Measurements from ENCODE around the gene GCNT2.
"Not testable (repeated sequence)": the region's sequence is repeated elsewhere in the genome, so short reads cannot be mapped to it uniquely, and the experiment has no call there.

The GCNT2 gene

DNA sequence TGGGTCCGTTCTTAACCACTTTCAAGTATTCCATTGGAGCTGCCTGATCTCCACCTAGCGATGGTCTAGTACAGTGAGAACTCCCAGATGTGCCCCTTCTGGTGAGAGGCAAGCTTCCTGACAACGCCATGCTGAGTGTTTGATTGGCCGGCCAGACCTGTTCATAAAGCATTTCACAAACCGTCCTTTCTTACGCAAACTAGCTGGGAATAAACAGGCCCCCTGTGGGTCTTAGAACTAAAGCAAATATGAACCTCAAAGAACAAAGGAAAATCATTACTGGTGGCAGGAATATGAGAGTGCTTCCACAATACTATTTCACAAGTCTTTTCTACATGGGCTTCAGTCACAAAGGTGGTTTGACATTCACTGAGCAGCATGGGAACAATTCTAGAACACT lies 15.6 kb upstream of the GCNT2 start:
- H3K27me3 Mint-ChIP-seq = peaks cover 23% of the 10 kb centered on the region
- no peak overlapping the region for H3K27ac Mint-ChIP-seq
- H3K9me3 Mint-ChIP-seq = no peaks in the 10 kb centered on the region
- ATAC-seq = no peak
- no peaks in the 10 kb centered on the region for H3K36me3 Mint-ChIP-seq
- no peak overlapping the region for H3K4me3 Mint-ChIP-seq
- H3K4me1 Mint-ChIP-seq = peaks cover 8% of the 10 kb centered on the region

DNA sequence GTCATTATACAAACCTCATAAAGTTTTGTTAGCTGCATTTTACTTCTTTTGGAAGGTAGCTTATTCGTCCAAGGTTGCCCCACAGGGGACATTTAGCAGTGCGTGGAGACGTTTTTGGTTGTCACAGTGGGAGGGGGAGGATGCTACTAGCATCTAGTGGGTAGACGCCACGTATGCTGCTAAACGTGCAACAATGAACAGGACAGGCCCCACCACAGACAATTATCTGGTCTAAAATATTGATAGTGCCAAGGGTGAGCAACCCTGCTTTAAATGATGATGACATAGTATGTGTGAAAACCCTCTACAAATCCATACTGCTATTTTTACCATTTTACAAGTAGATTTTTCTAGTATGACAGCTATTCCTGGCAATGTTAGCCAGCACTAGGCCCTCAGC lies 13.9 kb upstream of the GCNT2 start:
- no peak for ATAC-seq
- Mint-ChIP-seq H3K4me1 (peaks cover 12% of the 10 kb centered on the region), H3K4me3 (no peak overlapping the region), H3K27ac (no peak overlapping the region), H3K27me3 (peaks cover 9% of the 10 kb centered on the region), H3K36me3 (no peaks in the 10 kb centered on the region), H3K9me3 (no peaks in the 10 kb centered on the region)

DNA sequence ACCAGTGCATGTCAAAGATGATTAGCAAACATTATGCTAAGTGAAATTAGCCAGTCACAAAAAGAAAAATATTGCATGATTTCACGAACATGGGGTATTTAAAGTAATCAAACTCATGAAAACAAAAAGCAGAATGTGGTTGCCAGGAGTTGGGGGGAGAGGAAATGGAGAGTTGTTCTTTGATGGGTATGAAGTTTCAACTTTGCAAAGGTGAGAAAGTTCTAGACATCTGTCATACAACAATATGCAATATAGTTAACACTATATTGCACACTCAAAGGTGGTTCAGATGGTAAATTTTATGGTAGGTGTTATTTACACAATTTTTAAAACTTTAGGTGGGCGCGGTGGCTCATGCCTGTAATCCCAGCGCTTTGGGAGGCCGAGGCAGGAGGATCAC lies 13.4 kb upstream of the GCNT2 start:
- H3K27ac Mint-ChIP-seq = no peak overlapping the region
- no peaks in the 10 kb centered on the region for H3K36me3 Mint-ChIP-seq
- ATAC-seq = no peak
- H3K9me3 Mint-ChIP-seq = no peaks in the 10 kb centered on the region
- peaks cover 12% of the 10 kb centered on the region for H3K4me1 Mint-ChIP-seq
- H3K4me3 Mint-ChIP-seq = no peak overlapping the region
- peaks cover 5% of the 10 kb centered on the region for H3K27me3 Mint-ChIP-seq

DNA sequence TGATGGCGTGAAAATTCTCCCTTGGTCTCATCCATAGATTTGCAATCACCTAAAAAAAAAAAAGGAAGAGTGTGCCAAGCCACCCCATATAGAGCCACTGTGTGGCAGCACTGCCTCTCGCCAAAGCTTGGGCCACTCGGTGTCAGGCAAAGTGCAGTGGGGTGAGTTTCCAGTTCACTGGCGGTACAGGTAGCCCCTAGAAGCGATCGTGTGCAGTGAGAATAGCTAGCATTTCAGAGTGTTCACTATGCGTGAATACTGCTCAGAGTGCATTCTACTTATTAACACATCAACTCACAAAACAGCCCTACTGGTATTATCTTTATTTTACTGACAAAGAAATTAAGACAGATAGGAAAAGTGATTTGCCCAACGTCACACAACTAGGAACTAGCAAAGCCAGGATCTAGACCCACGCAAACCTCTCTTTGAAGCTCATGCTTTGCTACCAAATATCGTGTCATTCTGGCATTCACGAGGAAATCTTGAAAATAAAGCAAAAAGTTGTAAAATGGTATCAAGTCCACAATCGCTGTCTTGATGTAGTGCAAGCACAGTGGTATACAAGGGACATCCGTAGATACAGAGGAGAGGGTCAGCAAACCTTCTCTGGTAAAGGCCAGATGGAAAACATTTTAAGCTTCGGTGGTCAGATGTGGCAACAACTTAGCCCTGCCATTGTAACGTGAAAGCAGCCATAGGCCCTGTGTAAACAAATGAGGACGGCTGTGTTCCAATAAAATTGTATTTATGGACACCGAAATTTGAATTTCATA lies 10.4 kb upstream of the GCNT2 start:
- H3K9me3 Mint-ChIP-seq = no peaks in the 10 kb centered on the region
- ATAC-seq = peak; percentile 94
- peak overlapping the region; percentile 3 for H3K4me3 Mint-ChIP-seq
- no peak overlapping the region for H3K27ac Mint-ChIP-seq
- H3K4me1 Mint-ChIP-seq = peaks cover 12% of the 10 kb centered on the region
- no peaks in the 10 kb centered on the region for H3K36me3 Mint-ChIP-seq
- no peaks in the 10 kb centered on the region for H3K27me3 Mint-ChIP-seq

DNA sequence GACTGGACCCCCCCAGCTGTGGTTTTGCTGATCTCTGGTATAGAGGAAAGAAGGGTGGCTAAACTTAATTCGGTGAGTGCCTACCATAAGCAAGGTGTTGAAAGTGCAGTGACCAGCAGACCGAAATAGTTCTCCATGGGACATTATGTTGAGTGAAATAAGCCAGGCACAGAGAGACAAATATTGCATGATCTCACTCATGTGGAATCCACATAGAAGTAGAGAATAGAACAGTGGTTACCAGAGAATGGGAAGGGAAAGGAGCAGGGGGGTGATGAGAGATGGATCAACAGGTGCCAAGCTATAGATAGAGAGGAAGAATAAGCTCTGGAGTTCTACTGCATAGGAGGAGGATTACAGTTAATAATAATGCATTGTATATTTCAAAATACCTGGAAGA lies 9.7 kb upstream of the GCNT2 start:
- Mint-ChIP-seq H3K36me3 (no peaks in the 10 kb centered on the region), H3K27me3 (no peaks in the 10 kb centered on the region), H3K9me3 (no peaks in the 10 kb centered on the region), H3K4me1 (peaks cover 12% of the 10 kb centered on the region), H3K4me3 (no peak overlapping the region), H3K27ac (no peak overlapping the region)
- ATAC-seq = no peak

DNA sequence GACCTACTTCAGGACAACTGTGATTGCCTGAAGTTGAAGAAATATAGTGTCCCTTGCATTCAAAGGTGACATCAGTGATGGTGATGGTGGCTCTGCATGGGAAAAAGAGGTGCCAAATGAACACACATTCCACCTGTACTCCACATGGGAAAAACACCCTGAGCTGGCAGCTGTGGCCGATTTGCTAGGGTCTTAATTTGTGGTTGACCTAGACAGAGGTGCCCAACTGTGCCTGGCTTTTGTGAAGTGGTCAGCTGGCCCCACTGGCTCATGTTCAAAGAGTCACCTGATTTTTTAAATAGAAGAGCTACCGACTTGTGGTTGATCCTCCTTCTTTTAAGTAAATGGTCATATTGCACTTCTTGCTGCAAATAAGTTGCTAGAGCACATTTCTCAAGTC lies 7.6 kb upstream of the GCNT2 start:
- no peak overlapping the region for H3K27ac Mint-ChIP-seq
- H3K4me1 Mint-ChIP-seq = peaks cover 14% of the 10 kb centered on the region
- H3K4me3 Mint-ChIP-seq = no peak overlapping the region
- no peaks in the 10 kb centered on the region for H3K9me3 Mint-ChIP-seq
- no peaks in the 10 kb centered on the region for H3K27me3 Mint-ChIP-seq
- no peak for ATAC-seq
- no peaks in the 10 kb centered on the region for H3K36me3 Mint-ChIP-seq

DNA sequence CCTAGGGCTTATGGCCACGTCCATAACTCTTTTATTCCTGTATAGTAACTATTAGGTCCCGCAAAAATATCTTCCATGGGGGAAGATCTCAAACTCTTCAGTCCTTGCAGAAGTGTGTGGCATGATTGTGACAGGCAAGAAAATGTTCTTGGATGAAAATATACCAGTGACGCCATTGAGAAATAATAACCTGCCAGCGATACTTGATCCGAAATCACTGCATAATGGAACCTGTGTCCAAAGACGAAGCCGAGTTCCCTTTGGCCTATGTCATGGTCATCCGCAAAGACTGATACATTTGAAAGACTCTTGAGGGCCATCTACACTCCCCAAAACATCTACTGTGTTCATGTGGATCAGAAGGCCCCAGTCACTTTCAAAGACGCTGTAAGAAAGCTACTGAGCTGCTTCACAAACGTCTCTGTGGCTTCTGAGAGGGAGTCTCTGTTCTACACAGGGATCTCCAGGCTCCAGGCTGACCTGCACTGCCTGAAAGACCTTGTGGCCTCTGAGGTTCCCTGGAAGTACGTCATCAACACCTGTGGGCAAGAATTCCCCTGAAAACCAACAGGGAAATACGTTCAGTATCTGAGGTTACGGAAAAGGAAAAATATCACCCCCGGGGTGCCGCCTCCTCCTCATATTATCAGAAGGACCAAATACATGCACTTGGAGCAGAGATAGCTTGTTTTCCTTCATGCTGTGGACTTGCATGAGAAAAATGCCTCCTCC lies 6.9 kb upstream of the GCNT2 start:
- Mint-ChIP-seq H3K36me3 (no peaks in the 10 kb centered on the region), H3K27me3 (no peaks in the 10 kb centered on the region), H3K4me1 (peaks cover 19% of the 10 kb centered on the region), H3K9me3 (no peaks in the 10 kb centered on the region), H3K4me3 (no peak overlapping the region), H3K27ac (no peak overlapping the region)
- ATAC-seq = peak; percentile 47

DNA sequence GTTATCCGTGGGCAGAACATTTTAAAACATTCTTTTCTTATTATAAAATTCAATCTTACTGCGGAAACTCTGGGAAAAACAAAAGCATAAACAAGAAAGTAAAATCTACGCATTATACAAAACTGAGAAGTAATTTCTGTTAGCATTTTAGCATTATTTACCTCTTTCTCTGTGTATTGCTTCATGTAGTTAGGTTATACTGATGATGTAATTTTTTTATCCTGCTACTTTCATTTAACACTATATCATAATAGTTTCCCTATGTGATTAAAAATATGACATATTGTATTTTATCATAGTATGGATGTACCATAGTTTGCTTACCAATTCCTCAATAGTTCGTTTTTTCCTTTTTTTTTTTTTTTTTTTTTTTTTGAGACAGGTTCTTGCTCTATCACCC lies 4.2 kb upstream of the GCNT2 start:
- H3K4me3 Mint-ChIP-seq = no peak overlapping the region
- H3K4me1 Mint-ChIP-seq = peaks cover 15% of the 10 kb centered on the region
- no peak for ATAC-seq

DNA sequence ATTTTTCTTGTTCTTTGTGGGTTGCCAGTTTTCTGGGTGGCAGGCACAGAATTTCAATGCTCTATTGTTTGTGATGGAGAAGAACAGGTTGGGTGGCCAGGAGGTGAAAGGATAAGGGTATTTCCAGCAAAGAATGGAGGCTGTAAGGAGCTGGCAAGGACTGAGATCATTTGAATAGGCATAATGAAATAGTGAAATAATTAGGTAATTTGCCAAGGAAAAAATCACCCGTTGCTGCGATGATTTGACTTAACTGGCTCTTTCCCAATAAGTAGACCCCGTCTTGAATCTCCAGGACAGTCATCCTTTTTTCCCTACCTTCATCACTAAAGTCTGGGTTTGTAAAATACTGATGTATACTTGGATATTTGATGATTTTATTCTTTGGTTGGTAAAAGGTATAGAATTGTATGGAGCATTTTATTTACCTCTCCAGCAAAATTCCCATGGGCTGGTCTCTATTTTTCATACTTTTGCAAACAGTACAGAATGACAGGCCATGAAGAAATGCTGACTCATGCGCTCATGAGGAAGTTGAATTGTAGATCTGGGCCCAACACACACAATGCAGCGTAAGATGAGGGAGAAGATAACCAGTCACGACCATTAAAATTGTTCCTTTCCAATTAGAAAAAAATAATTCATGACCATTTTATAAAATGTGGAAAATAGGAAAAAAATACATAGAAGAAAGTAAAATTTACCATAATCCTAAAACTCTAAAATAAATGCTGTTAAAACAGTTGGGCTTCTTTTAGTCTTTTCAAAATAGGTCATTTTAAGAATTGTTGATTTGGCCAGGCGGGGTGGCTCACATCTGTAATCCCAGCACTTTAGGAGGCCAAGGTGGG lies 2.4 kb upstream of the GCNT2 start:
- H3K27ac Mint-ChIP-seq = peak overlapping the region; percentile 30
- H3K27me3 Mint-ChIP-seq = no peaks in the 10 kb centered on the region
- H3K36me3 Mint-ChIP-seq = no peaks in the 10 kb centered on the region
- ATAC-seq = no peak
- peaks cover 20% of the 10 kb centered on the region for H3K4me1 Mint-ChIP-seq
- H3K9me3 Mint-ChIP-seq = no peaks in the 10 kb centered on the region
- no peak overlapping the region for H3K4me3 Mint-ChIP-seq

More for the DNA sequence above, 4.2 kb upstream of the GCNT2 start:
- H3K27me3 Mint-ChIP-seq = no peaks in the 10 kb centered on the region
- H3K9me3 Mint-ChIP-seq = no peaks in the 10 kb centered on the region
- no peaks in the 10 kb centered on the region for H3K36me3 Mint-ChIP-seq
- no peak overlapping the region for H3K27ac Mint-ChIP-seq

DNA sequence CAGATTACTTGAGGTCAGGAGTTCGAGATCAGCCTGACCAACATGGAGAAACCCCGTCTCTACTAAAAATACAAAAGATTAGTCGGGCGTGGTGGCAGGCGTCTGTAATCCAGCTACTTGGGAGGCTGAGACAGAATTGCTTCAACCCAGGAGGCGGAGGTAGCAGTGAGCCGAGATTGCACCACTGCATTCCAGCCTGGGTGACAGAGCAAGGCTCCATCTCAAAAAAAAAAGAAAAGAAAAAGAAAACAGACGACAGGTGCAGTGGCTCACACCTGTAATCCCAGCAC lies 1.8 kb upstream of the GCNT2 start:
- H3K27ac Mint-ChIP-seq = peak overlapping the region; percentile 30
- H3K4me1 Mint-ChIP-seq = peaks cover 23% of the 10 kb centered on the region
- not testable (repeated sequence) for H3K36me3 Mint-ChIP-seq, H3K27me3 Mint-ChIP-seq, ATAC-seq, H3K9me3 Mint-ChIP-seq
- peak overlapping the region; percentile 31 for H3K4me3 Mint-ChIP-seq

DNA sequence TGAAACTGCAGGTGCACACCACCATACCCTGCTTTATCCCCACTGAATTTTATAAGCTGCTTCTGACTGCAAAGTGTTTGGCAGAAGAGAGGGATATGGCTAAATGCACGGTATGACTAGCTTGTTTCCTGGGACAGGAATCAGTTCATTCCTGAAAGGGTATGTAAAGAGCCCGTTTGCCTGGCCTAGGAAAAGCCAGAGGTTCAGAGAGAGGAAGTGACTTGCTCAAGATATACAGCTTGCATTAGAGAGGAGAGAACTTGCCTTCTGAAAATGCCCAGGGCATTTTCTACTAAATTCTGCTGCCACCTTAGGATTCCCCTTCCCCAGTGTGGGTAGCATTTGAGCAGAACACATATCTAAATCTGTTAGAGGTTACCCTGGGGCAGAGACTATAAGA lies 683 bp upstream of the GCNT2 start:
- no peaks in the 10 kb centered on the region for H3K9me3 Mint-ChIP-seq
- peak overlapping the region; percentile 67 for H3K27ac Mint-ChIP-seq
- no peak overlapping the region for H3K4me3 Mint-ChIP-seq
- H3K4me1 Mint-ChIP-seq = peaks cover 32% of the 10 kb centered on the region
- no peaks in the 10 kb centered on the region for H3K36me3 Mint-ChIP-seq
- peak; percentile 49 for ATAC-seq
- no peaks in the 10 kb centered on the region for H3K27me3 Mint-ChIP-seq

DNA sequence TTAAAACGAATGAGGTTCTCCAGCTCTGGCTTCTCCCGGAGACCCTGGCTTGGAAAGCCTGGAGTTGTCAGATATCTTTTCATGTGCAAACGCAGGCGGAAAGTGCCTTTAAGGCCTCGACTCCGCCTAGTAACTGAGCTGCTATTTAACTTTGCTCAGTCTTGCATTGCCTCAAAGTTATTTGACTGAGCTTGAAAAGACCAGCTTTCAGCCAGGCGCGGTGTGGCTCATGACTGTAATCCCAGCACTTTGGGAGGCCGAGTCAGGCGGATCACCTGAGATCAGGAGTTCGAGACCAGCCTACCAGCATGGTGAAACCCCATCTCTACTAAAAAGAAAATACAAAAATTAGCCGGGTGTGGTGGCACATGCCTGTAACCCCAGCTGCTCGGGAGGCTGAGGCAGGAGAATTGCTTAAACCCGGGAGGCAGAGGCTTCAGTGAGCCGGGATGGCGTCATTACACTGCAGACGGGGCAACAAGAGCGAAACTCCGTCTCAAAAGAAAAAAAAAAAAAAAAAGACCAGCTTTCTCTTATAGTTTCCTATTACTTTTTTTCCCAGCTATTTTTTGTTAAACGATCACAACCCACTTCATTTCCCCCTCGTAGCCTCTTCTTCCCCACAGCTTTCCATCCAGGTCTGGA lies 1.9 kb downstream of the GCNT2 start:
- no peak overlapping the region for H3K27ac Mint-ChIP-seq

DNA sequence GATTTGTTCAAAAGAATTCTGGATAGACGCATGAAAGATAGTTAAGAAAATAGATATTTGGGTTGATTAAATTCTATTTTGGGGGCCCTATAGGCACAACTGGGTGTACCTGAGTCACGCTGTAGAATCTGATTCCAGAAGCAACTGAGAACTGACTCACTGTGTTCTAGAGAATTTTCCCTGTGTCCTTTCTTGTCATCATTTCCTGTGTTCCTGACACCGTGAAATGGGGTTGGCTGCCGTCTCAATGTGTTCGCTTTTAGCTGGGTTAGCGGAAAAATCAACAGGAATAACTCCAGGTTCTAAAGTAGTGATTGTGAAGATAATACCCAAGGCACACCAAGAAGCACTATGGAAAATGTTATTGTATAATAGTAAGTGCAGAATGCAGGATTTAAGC lies 5.0 kb downstream of the GCNT2 start:
- Mint-ChIP-seq H3K27me3 (no peaks in the 10 kb centered on the region), H3K27ac (no peak overlapping the region), H3K4me3 (no peak overlapping the region), H3K36me3 (no peaks in the 10 kb centered on the region), H3K9me3 (no peaks in the 10 kb centered on the region), H3K4me1 (peaks cover 34% of the 10 kb centered on the region)
- no peak for ATAC-seq

More for the DNA sequence above, 1.9 kb downstream of the GCNT2 start:
- Mint-ChIP-seq H3K4me1 (peaks cover 40% of the 10 kb centered on the region), H3K36me3 (no peaks in the 10 kb centered on the region), H3K27me3 (no peaks in the 10 kb centered on the region), H3K9me3 (no peaks in the 10 kb centered on the region), H3K4me3 (no peak overlapping the region)
- ATAC-seq = no peak

DNA sequence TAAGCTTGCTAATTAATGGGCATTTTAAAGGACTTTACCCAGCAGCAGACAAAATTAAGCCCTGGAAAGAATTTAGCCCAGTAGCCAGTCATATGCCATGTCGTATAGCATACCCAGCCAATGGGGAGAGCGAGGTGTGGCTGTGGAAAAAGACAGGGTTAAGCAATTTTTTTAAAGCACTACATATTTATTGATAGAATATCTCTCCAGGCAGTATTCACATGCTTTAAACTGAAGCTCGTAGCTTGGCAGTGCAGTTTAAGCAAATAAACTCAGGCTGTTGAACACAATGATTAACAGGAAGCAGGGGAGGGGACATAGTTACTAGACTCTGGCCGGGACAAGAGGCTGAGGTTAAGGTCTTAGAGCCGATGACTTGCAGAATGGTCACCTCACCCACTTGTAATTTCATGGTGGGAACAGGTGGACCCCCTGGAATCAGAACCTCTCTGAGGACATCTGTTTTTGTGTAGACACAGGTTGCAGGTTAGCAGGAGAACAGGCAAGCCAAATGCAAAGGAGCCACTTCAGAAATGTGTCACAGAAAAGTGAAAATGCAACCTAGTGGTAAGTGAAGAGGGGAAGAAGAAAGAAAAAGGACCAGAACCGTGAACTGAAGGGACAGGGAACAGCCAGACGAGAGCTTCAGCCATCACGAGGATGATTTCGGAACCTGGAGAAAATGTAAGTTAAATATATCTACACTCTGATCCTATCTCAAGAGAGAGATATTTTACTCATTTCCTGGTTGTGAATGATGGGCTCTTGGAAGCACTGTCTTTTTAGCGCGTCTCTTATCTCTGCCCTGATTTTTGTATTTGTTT lies 7.2 kb downstream of the GCNT2 start:
- no peaks in the 10 kb centered on the region for H3K27me3 Mint-ChIP-seq
- no peaks in the 10 kb centered on the region for H3K9me3 Mint-ChIP-seq
- peak overlapping the region; percentile 97 for H3K27ac Mint-ChIP-seq
- peak overlapping the region; percentile 90 for H3K4me3 Mint-ChIP-seq
- ATAC-seq = peak; percentile 73
- peaks cover 14% of the 10 kb centered on the region for H3K36me3 Mint-ChIP-seq
- peaks cover 50% of the 10 kb centered on the region for H3K4me1 Mint-ChIP-seq
